Left ventricle myocardium superior (tissue), 1 donor: ENCODE results near the gene COLEC11. TPM values are rescaled to one million over a fixed set of nuclear protein-coding genes. Genes with fewer than 3 reads are reported as not detected.

ENCODE experiments used
- ATAC-seq: fragments of 200-7000 bp; cut with Tn5 transposase; one replicate; pipeline ENCODE4 v1.9.1; 2020; ENCODE audit warnings: mild to moderate bottlenecking, moderate library complexity
- DNase-seq: peaks from one replicate; pipeline ENCODE4 v3.0.0-alpha.2; 2020
- intact Hi-C: fragments of 100-400 bp; cut with micrococcal nuclease; formaldehyde crosslinking; loops from one replicate; pipeline ENCODE4 v1.11.0; 2022
- total RNA-seq: library from RNA; stranded (reverse); fragmentation: NEBNext Ultra II Directional; extraction: Animal tissue kit (Norgen Biotek cat#: 25700); gene quantifications from one replicate; pipeline ENCODE4 v1.2.1, GENCODE V29; 2021
- donor health status: DM: no; HTN: yes; CAD: no; lungs with severe emphysema.

COLEC11 gene
- total RNA-seq, 1 donor from 2014 or later, result 2.1 TPM

GRCh38 chr2:3584076-3584475 lies 10.8 kb upstream of the COLEC11 start:
- no peak for ATAC-seq
- DNase-seq, result no peak
- intact Hi-C loops, result no loop called here

GRCh38 chr2:3584608-3585260 lies 10.2 kb upstream of the COLEC11 start:
- intact Hi-C loops, result no loop called here
- ATAC-seq (no peak), DNase-seq (no peak)

- DNase-seq (peak; percentile 78), ATAC-seq (peak; percentile 90)
- intact Hi-C loops, result no loop called here
These were observed 9.4 kb upstream of the COLEC11 start for GRCh38 chr2:3585261-3586109.

- ATAC-seq (no peak), DNase-seq (no peak)
- intact Hi-C loops, result no loop called here
These were observed 8.7 kb upstream of the COLEC11 start for GRCh38 chr2:3586220-3586619.

- intact Hi-C loops, result no loop called here
- no peak for ATAC-seq
- no peak for DNase-seq
These were observed 7.9 kb upstream of the COLEC11 start for GRCh38 chr2:3587021-3587420.

- ATAC-seq (no peak), DNase-seq (no peak)
- intact Hi-C loops, result no loop called here
These were observed 7.5 kb upstream of the COLEC11 start for GRCh38 chr2:3587432-3587831.

GRCh38 chr2:3588084-3588483 lies 6.8 kb upstream of the COLEC11 start:
- intact Hi-C loops, result no loop called here
- ATAC-seq, result no peak
- no peak for DNase-seq

- DNase-seq (no peak), ATAC-seq (no peak)
- intact Hi-C loops, result no loop called here
These were observed 5.8 kb upstream of the COLEC11 start for GRCh38 chr2:3589086-3589485.

- peak; percentile 9 for ATAC-seq
- intact Hi-C loops, result no loop called here
- no peak for DNase-seq
These were observed 492 bp downstream of the COLEC11 start for GRCh38 chr2:3595404-3595803.

- intact Hi-C loops, result no loop called here
These were observed 1.1 kb downstream of the COLEC11 start for GRCh38 chr2:3595985-3596384.

GRCh38 chr2:3596901-3597417 lies 2.0 kb downstream of the COLEC11 start:
- ATAC-seq, result no peak
- no peak for DNase-seq
- intact Hi-C loops, result no loop called here

More at GRCh38 chr2:3595985-3596384, 1.1 kb downstream of the COLEC11 start:
- DNase-seq (no peak), ATAC-seq (no peak)

- intact Hi-C loops, result no loop called here
- no peak for ATAC-seq
These were observed 2.7 kb downstream of the COLEC11 start for GRCh38 chr2:3597567-3597966.

GRCh38 chr2:3598197-3598910 lies 3.4 kb downstream of the COLEC11 start:
- no peak for DNase-seq
- intact Hi-C loops, result no loop called here
- no peak for ATAC-seq

More at GRCh38 chr2:3597567-3597966, 2.7 kb downstream of the COLEC11 start:
- no peak for DNase-seq

- ATAC-seq (no peak), DNase-seq (no peak)
- intact Hi-C loops, result no loop called here
These were observed 4.3 kb downstream of the COLEC11 start for GRCh38 chr2:3598912-3599854.

GRCh38 chr2:3600256-3600855 lies 5.4 kb downstream of the COLEC11 start:
- no peak for DNase-seq
- no peak for ATAC-seq
- intact Hi-C loops, result no loop called here

GRCh38 chr2:3601561-3602271 lies 6.8 kb downstream of the COLEC11 start:
- intact Hi-C loops, result no loop called here
- DNase-seq (no peak), ATAC-seq (no peak)

GRCh38 chr2:3602553-3603339 lies 7.8 kb downstream of the COLEC11 start:
- DNase-seq (no peak), ATAC-seq (no peak)
- intact Hi-C loops, result no loop called here
